ENCODE results near the gene TMEM184A.

Gene TMEM184A

DNA sequence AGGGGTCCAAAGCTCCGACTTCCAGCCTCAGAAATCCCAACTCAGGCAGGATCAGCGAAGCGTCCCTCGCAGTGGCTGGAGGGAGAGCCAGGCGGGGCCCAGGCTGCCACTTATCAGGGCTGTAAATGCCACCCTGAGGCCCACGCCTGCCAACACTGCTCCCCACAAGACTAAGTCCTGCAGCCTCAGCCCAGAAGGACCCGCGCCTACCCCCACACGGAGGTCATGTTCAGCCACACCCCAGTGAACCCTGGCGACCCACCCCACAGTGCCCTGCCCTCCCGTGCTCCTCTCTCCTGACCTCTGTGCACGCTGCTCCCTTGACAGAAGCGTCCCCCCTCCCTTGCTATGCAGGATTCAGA lies 10.7 kb upstream of the TMEM184A start:
- Histone ChIP-seq H3K4me3 (ENCODE audit: low read depth, low read length) (no peak overlapping the region), H3K36me3 (ENCODE audit: control insufficient read depth, insufficient read depth, low read length) (peaks cover 12% of the 10 kb centered on the region), H3K9ac (ENCODE audit: low read depth, low read length) (0 out of 2 replicates have a peak overlapping the region, but pooled peaks have one; percentile 7), H3K9me3 (ENCODE audit: control insufficient read depth, insufficient read depth, low read length) (no peaks in the 10 kb centered on the region), H3K4me1 (ENCODE audit: control insufficient read depth, insufficient read depth, low read length) (peaks cover 10% of the 10 kb centered on the region; the same call in 1 of the 2 replicates), H3K27ac (ENCODE audit: low read depth, low read length) (peak overlapping the region; percentile 93), H3K27me3 (ENCODE audit: control insufficient read depth, insufficient read depth, low read length) (no peaks in the 10 kb centered on the region)

DNA sequence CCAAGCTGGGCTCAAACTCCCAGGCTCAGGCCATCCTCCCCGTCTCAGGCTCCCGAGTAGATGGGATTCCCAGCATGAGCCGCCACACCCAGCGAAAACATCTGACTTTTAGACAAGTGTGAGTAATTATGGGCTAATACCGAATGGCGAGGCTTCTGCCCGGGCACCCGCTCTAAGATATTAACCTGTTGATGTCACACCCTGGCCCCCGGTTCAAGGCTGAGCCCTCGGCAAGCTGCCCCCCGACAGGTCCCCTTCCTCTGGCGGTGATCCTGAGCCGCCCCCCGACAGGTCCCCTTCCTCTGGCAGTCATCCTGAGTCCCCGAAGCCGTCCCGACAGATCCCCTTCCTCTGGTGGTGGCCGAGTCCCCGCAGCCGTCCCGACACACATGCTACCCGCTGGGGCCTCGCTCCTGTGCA lies 8.6 kb upstream of the TMEM184A start:
- no peaks in the 10 kb centered on the region for H3K27me3 ChIP-seq (ENCODE audit: control insufficient read depth, insufficient read depth, low read length)
- H3K36me3 ChIP-seq (ENCODE audit: control insufficient read depth, insufficient read depth, low read length), result peaks cover 12% of the 10 kb centered on the region
- H3K4me3 ChIP-seq (ENCODE audit: low read depth, low read length), result no peak overlapping the region
- no peak overlapping the region for H3K27ac ChIP-seq (ENCODE audit: low read depth, low read length)
- H3K4me1 ChIP-seq (ENCODE audit: control insufficient read depth, insufficient read depth, low read length), result peaks cover 10% of the 10 kb centered on the region; the same call in 1 of the 2 replicates
- H3K9ac ChIP-seq (ENCODE audit: low read depth, low read length), result no peak overlapping the region
- H3K9me3 ChIP-seq (ENCODE audit: control insufficient read depth, insufficient read depth, low read length), result no peaks in the 10 kb centered on the region

DNA sequence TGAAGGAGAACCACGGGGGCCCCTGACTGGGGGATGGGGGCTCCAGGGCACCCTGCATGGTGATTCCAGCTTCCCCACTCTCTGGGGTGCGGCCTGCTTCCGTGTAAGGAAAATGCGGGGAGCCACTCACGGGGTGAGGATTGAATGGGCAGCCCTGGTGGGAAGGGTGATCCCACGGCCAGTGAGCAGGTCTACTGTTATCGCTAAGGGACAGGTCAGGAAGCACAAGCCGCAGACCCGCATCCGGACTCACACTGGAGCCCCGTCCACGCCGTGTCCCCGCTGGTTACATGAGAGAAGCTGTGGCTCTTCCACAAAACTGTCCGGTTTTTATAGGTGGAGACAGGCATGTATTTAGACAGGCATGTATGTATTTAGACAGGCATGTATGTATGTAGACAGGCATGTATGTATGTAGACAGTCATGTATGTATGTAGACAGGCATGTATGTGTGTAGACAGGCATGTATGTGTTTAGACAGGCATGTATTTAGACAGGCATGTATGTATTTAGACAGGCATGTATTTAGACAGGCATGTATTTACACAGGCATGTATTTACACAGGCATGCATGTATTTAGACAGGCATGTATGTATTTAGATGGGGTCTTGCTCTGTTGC lies 8.1 kb upstream of the TMEM184A start:
- Histone ChIP-seq H3K27me3 (ENCODE audit: control insufficient read depth, insufficient read depth, low read length) (no peaks in the 10 kb centered on the region), H3K27ac (ENCODE audit: low read depth, low read length) (no peak overlapping the region), H3K36me3 (ENCODE audit: control insufficient read depth, insufficient read depth, low read length) (peaks cover 12% of the 10 kb centered on the region), H3K4me1 (ENCODE audit: control insufficient read depth, insufficient read depth, low read length) (peaks cover 10% of the 10 kb centered on the region; the same call in 1 of the 2 replicates), H3K9me3 (ENCODE audit: control insufficient read depth, insufficient read depth, low read length) (no peaks in the 10 kb centered on the region), H3K4me3 (ENCODE audit: low read depth, low read length) (no peak overlapping the region), H3K9ac (ENCODE audit: low read depth, low read length) (no peak overlapping the region)

DNA sequence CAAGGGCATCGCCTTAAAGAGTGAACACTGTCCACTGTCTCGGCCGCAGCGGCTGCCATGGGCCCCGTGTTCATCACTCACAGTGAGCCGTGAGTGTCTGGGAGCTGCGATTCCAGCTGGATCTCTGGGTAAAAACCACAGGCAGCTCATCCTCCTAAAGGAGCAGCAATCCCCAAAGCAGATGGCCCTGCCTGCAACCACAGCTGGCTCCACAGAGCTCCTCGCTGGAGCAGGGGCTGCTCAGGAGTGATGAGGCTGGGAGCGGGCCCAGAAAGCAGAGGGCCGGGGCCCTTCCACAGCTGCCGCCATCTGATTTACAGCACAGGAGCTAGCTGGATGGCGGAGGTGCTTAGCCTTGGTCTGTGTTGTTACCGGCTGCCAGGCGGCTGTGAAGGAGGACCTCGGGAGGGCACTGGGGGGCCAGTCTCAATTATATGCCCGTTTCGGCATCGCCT lies 6.6 kb upstream of the TMEM184A start:
- Histone ChIP-seq H3K27ac (ENCODE audit: low read depth, low read length) (no peak overlapping the region), H3K9me3 (ENCODE audit: control insufficient read depth, insufficient read depth, low read length) (no peaks in the 10 kb centered on the region), H3K4me1 (ENCODE audit: control insufficient read depth, insufficient read depth, low read length) (peaks cover 9% of the 10 kb centered on the region; the same call in 1 of the 2 replicates), H3K36me3 (ENCODE audit: control insufficient read depth, insufficient read depth, low read length) (peaks cover 11% of the 10 kb centered on the region), H3K27me3 (ENCODE audit: control insufficient read depth, insufficient read depth, low read length) (no peaks in the 10 kb centered on the region), H3K4me3 (ENCODE audit: low read depth, low read length) (no peak overlapping the region), H3K9ac (ENCODE audit: low read depth, low read length) (no peak overlapping the region)

DNA sequence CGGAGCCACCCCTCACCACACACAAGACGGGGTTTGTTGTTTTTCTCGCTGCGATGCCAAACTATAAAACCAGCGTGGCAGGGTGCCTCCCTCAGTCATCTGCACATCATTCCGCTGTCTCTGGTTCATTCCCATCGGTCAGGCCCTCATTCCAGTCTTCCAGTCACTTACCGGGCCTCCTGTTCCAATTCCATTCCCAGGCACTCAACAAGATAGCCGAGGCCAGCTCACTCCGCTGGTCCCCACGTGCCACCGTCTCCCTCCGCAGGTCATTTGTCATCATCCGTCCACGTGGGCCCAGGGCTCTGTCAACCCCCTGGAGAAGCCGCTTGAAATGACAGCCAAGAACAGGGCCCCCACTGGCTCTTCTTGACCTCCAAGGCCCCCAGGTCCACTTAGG lies 6.1 kb upstream of the TMEM184A start:
- Histone ChIP-seq H3K27ac (ENCODE audit: low read depth, low read length) (no peak overlapping the region), H3K9me3 (ENCODE audit: control insufficient read depth, insufficient read depth, low read length) (no peaks in the 10 kb centered on the region), H3K4me1 (ENCODE audit: control insufficient read depth, insufficient read depth, low read length) (peaks cover 4% of the 10 kb centered on the region; the same call in 1 of the 2 replicates), H3K36me3 (ENCODE audit: control insufficient read depth, insufficient read depth, low read length) (peaks cover 6% of the 10 kb centered on the region), H3K9ac (ENCODE audit: low read depth, low read length) (no peak overlapping the region; the same call in 1 of the 2 replicates), H3K27me3 (ENCODE audit: control insufficient read depth, insufficient read depth, low read length) (no peaks in the 10 kb centered on the region), H3K4me3 (ENCODE audit: low read depth, low read length) (no peak overlapping the region)

DNA sequence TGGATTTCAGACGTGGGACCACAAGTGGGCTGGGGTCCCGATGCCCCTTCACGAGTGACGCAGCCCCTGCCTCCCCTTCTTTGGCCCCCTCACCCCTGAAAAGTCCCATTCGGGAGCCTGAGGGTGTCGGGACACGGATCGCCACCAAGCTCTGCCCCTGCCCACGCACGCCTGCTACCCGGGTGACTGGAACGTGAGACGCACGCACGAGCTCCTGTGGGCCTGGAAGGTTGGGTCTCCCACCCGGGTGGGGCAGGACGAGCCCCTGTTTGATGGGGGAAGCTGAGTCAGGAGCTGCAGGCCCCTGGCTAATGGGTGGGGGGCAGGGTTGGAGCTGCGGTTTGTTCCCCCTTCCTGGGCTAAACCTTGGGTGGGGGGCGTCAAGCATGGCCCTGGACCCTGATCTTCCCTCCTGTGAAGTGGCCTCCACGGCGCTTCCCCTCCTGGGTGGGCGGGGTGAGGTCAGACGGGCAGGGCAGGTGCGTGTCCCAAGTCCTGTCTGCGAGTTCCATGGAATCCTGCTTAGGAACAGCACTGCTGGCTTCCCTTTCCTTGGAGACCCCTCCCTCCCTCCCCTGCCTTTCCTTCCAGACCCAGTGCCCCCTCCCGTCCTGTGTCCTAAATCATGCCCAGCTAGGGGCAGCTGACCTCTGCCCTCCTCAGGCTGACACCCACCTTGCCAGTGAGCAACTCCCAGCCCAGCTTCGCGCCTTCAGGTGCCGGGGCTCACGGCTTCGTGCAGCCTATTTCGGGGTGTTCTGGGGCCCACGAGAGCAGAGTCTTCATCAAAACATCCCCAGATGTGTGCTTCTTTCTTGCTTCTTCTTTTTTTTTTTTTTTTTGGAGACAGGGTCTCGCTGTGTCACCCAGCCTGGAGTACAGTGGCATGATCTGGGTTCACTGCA lies 5.3 kb upstream of the TMEM184A start:
- no peaks in the 10 kb centered on the region for H3K4me1 ChIP-seq (ENCODE audit: control insufficient read depth, insufficient read depth, low read length)
- H3K36me3 ChIP-seq (ENCODE audit: control insufficient read depth, insufficient read depth, low read length), result no peaks in the 10 kb centered on the region
- no peak overlapping the region for H3K4me3 ChIP-seq (ENCODE audit: low read depth, low read length)
- no peaks in the 10 kb centered on the region for H3K27me3 ChIP-seq (ENCODE audit: control insufficient read depth, insufficient read depth, low read length)
- H3K9ac ChIP-seq (ENCODE audit: low read depth, low read length), result no peak overlapping the region; the same call in 1 of the 2 replicates
- H3K9me3 ChIP-seq (ENCODE audit: control insufficient read depth, insufficient read depth, low read length), result no peaks in the 10 kb centered on the region
- no peak overlapping the region for H3K27ac ChIP-seq (ENCODE audit: low read depth, low read length)

DNA sequence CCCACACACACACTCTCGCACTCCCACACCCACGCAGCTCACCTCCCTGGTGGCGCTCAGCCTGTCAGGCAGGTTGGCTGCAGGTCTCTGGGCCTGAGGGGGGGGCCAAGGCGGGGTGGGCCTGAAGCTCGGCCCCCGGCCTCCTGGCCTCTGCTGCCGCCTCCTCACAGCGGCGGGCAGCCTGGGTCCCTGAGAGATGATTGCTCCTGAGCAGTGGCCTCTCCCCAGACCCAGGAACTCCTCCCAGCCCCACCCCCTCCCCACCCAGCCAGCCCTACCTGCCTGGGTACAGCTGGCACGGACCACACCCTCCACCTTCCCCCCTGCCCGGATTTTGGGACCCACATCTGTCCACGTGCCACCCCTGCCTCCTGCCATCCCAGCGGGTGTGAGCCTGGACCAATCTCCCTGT lies 4.6 kb upstream of the TMEM184A start:
- Histone ChIP-seq H3K9me3 (ENCODE audit: control insufficient read depth, insufficient read depth, low read length) (no peaks in the 10 kb centered on the region), H3K4me3 (ENCODE audit: low read depth, low read length) (no peak overlapping the region), H3K27ac (ENCODE audit: low read depth, low read length) (no peak overlapping the region), H3K27me3 (ENCODE audit: control insufficient read depth, insufficient read depth, low read length) (no peaks in the 10 kb centered on the region), H3K4me1 (ENCODE audit: control insufficient read depth, insufficient read depth, low read length) (peaks cover 5% of the 10 kb centered on the region), H3K9ac (ENCODE audit: low read depth, low read length) (no peak overlapping the region), H3K36me3 (ENCODE audit: control insufficient read depth, insufficient read depth, low read length) (no peaks in the 10 kb centered on the region)

DNA sequence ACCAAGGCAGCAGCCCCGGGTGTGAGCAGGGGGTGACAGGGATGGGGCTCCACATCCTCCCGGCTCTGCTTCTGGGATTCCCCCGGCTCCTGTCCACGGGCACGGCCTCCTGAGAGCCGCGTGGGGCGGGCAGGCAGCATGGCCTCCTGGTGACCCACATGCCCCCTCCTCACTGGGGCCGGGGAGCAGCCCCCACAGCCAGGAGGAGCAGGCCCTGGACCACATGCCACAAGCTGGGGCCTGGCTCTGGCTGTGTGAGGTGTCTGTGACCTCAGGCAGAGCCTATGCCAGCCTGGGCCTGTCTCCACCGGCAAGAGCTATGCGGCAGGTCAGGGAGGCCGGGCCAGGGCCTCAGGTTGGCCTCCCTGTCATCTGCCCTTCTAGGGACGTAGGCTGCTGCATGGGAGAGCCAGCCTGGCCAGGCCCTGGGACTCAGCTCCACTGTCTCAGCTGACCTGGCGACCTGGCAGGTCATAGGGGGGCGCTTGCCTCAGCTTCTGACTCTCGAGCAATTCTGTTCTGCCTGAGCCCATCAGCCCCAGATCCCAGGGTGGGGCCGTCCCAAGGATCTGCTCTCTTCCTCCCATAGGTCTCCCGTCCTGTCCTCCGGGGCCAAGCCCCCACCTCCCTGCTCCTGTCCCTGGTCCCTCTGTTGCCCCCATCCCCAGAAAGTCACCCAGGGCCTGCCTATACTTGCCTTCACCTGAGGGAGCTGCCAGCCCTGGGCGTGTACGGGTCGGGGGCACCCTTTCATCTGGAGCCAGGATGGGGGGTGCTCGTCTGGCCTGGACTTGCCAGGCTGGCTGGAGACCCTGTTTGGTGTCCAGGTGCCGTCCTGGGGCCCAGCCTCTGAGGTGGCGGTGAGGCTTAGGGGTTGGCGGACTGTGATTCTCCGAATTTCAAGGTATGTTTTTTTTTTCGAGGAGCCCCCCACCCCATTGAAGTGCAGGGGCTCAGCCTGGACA lies 3.9 kb upstream of the TMEM184A start:
- no peaks in the 10 kb centered on the region for H3K27me3 ChIP-seq (ENCODE audit: control insufficient read depth, insufficient read depth, low read length)
- H3K9me3 ChIP-seq (ENCODE audit: control insufficient read depth, insufficient read depth, low read length), result no peaks in the 10 kb centered on the region
- H3K4me1 ChIP-seq (ENCODE audit: control insufficient read depth, insufficient read depth, low read length), result peaks cover 11% of the 10 kb centered on the region
- no peak overlapping the region for H3K9ac ChIP-seq (ENCODE audit: low read depth, low read length)
- no peak overlapping the region for H3K4me3 ChIP-seq (ENCODE audit: low read depth, low read length)
- H3K36me3 ChIP-seq (ENCODE audit: control insufficient read depth, insufficient read depth, low read length), result no peaks in the 10 kb centered on the region
- H3K27ac ChIP-seq (ENCODE audit: low read depth, low read length), result no peak overlapping the region

DNA sequence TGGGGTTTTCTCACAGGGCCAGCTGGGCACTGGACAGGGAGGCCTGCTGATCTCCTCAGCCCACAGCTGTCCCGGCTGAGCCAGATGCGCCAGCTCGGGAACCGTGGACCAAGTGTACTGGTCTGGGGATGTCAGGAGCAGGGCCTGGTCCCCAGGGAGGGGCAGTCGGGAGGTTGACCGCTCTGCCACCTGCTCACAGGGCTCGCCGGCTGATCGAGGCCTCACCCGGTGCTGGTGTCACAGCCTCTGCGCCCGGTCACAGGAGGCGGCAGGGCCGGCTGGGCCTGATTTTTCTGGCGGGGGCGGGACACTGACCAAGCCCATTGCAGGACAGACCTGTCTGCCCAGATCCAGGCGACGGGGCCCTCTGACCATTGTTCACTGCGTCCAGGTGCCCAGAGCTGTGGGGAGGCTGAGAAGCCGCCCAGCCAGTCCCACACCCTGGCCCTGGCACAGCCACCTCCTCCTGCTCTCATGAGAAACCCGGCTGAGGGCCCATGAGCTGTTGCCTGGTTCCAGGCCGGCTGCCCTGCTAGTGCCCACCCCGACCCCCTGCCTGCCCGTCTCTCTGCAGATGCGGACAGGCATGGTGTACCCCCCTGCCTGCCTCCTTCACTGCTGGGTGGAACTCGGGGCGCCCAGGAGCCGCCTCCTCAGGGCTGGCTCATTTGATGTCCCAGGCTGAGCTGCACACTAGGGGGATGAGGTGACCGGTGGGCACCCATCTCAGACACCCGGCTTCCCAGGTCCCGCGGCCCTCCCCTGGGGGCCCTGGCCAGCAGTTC lies 3.0 kb upstream of the TMEM184A start:
- Histone ChIP-seq H3K9ac (ENCODE audit: low read depth, low read length) (no peak overlapping the region), H3K36me3 (ENCODE audit: control insufficient read depth, insufficient read depth, low read length) (no peaks in the 10 kb centered on the region), H3K9me3 (ENCODE audit: control insufficient read depth, insufficient read depth, low read length) (no peaks in the 10 kb centered on the region), H3K27ac (ENCODE audit: low read depth, low read length) (no peak overlapping the region), H3K27me3 (ENCODE audit: control insufficient read depth, insufficient read depth, low read length) (no peaks in the 10 kb centered on the region), H3K4me1 (ENCODE audit: control insufficient read depth, insufficient read depth, low read length) (peaks cover 11% of the 10 kb centered on the region), H3K4me3 (ENCODE audit: low read depth, low read length) (no peak overlapping the region)

Data from HUES48 (cell line).